Mesenchymal stem cell (in vitro differentiated cells and primary cell): ENCODE results near the gene YIF1B.

ENCODE experiments used
- DNase-seq: peaks from one replicate; pipeline ENCODE4 v3.0.0-alpha.2; 2013
- H2AFZ ChIP-seq: one replicate; pipeline ENCODE4 v1.6.1; 2013; ENCODE audit warnings: low read depth, mild to moderate bottlenecking, control low read depth, inconsistent platforms, low read length, moderate library complexity
- H2AK5ac ChIP-seq: 2 replicates; pipeline ENCODE4 v1.6.1; 2013; ENCODE audit warnings: low read length, moderate library complexity, mild to moderate bottlenecking, inconsistent platforms; ENCODE audit not compliant: severe bottlenecking
- H2BK120ac ChIP-seq: one replicate; pipeline ENCODE4 v1.6.1; 2013; ENCODE audit warnings: low read depth, mild to moderate bottlenecking, inconsistent platforms, low read length, moderate library complexity
- H2BK12ac ChIP-seq, 2 experiments: one replicate each; pipeline ENCODE4 v1.6.1; 2013; ENCODE audit warnings: inconsistent platforms in 2 of 2, low read length in 2 of 2, mild to moderate bottlenecking in 2 of 2, moderate library complexity in 2 of 2, control low read depth in 1 of 2
- H2BK15ac ChIP-seq: one replicate; pipeline ENCODE4 v1.6.1; 2013; ENCODE audit warnings: mild to moderate bottlenecking, low read depth, inconsistent platforms; ENCODE audit not compliant: poor library complexity, severe bottlenecking
- H2BK5ac ChIP-seq: 2 replicates; pipeline ENCODE4 v1.6.1; 2013; ENCODE audit warnings: low read depth, mild to moderate bottlenecking, low read length, control low read depth, inconsistent platforms; ENCODE audit not compliant: poor library complexity, severe bottlenecking
- H3K14ac ChIP-seq, 2 experiments: one replicate each; pipeline ENCODE4 v1.6.1; 2013; ENCODE audit warnings: inconsistent platforms in 2 of 2, low read length in 2 of 2, control low read depth in 1 of 2, mild to moderate bottlenecking in 1 of 2, moderate library complexity in 1 of 2
- H3K18ac ChIP-seq, 2 experiments: one replicate each; pipeline ENCODE4 v1.6.1; 2013; ENCODE audit warnings: inconsistent platforms in 2 of 2, low read length in 2 of 2, control low read depth in 1 of 2, low read depth in 1 of 2, mild to moderate bottlenecking in 1 of 2
- H3K23ac ChIP-seq, 2 experiments: one replicate each; pipeline ENCODE4 v1.6.1; 2013; ENCODE audit warnings: inconsistent platforms in 2 of 2, low read length in 2 of 2, mild to moderate bottlenecking in 2 of 2, moderate library complexity in 2 of 2, control low read depth in 1 of 2
- H3K27ac ChIP-seq: 2 replicates; pipeline ENCODE4 v1.5.1; 2013; ENCODE audit warnings: mild to moderate bottlenecking, moderate library complexity, low read length, control low read depth, inconsistent platforms; ENCODE audit not compliant: poor library complexity, severe bottlenecking
- H3K27me3 ChIP-seq, 2 experiments: 2 replicates each; pipeline versions ENCODE4 v1.6.1 to v1.7.0; 2013; ENCODE audit warnings: low read length in 2 of 2, mild to moderate bottlenecking in 2 of 2, moderate library complexity in 2 of 2, control low read depth in 1 of 2, inconsistent platforms in 1 of 2; ENCODE audit not compliant: control insufficient read depth in 1 of 2, insufficient read depth in 1 of 2
- H3K36me3 ChIP-seq, 2 experiments: 2 replicates each; pipeline versions ENCODE4 v1.6.1 to v1.7.0; 2013; ENCODE audit warnings: low read length in 2 of 2, control low read depth in 1 of 2, inconsistent platforms in 1 of 2, low read depth in 1 of 2, mild to moderate bottlenecking in 1 of 2; ENCODE audit not compliant: insufficient read depth in 2 of 2, control insufficient read depth in 1 of 2
- H3K4ac ChIP-seq, 2 experiments: one replicate each; pipeline ENCODE4 v1.6.1; 2013; ENCODE audit warnings: inconsistent platforms in 2 of 2, low read length in 2 of 2, mild to moderate bottlenecking in 2 of 2, moderate library complexity in 2 of 2, control low read depth in 1 of 2, low read depth in 1 of 2
- H3K4me1 ChIP-seq: 2 replicates; pipeline ENCODE4 v1.6.1; 2013; ENCODE audit warnings: low read depth, low read length, control low read depth; ENCODE audit not compliant: control insufficient read depth, insufficient read depth
- H3K4me2 ChIP-seq: 2 replicates; pipeline ENCODE4 v1.6.1; 2013; ENCODE audit warnings: low read length, mild to moderate bottlenecking, inconsistent platforms; ENCODE audit not compliant: poor library complexity, severe bottlenecking
- H3K4me3 ChIP-seq, 2 experiments: 2 replicates each; pipeline versions ENCODE4 v1.5.1 to v1.7.0; 2013; ENCODE audit warnings: low read length in 2 of 2, mild to moderate bottlenecking in 2 of 2, control low read depth in 1 of 2, low read depth in 1 of 2; ENCODE audit not compliant: insufficient read depth in 1 of 2
- H3K79me1 ChIP-seq: replicated peaks from 2 replicates; pipeline ENCODE4 v1.6.1; 2013; ENCODE audit warnings: mild to moderate bottlenecking, control low read depth, low read length, inconsistent platforms; ENCODE audit not compliant: poor library complexity, severe bottlenecking
- H3K9ac ChIP-seq: 2 replicates; pipeline ENCODE4 v1.7.0; 2013; ENCODE audit warnings: mild to moderate bottlenecking, low read length, moderate library complexity
- H3K9me3 ChIP-seq: 2 replicates; pipeline ENCODE4 v1.7.0; 2013; ENCODE audit warnings: mild to moderate bottlenecking, low read length; ENCODE audit not compliant: control insufficient read depth
- H4K8ac ChIP-seq: one replicate; pipeline ENCODE4 v1.6.1; 2013; ENCODE audit warnings: inconsistent platforms, mild to moderate bottlenecking, low read length, moderate library complexity
- H4K91ac ChIP-seq: one replicate; pipeline ENCODE4 v1.6.1; 2013; ENCODE audit warnings: mild to moderate bottlenecking, low read length, inconsistent platforms
- WGBS: methylation state at CpG from one replicate; pipeline ENCODE4 v1.1.7; 2013; ENCODE audit warnings: mixed read lengths; 5-methylcytosine and 5-hydroxymethylcytosine counted together

Gene YIF1B

GRCh38 chr19:38323291-38323690 lies 7.5 kb upstream of the YIF1B start:
- Histone ChIP-seq H2BK5ac (no peak overlapping the region), H3K4me1 (peaks cover 16% of the 10 kb centered on the region), H3K9ac (no peak overlapping the region), H3K9me3 (no peaks in the 10 kb centered on the region), H3K23ac (no peak overlapping the region), H3K4me2 (no peak overlapping the region), H2BK15ac (no peak overlapping the region), H2AK5ac (no peak overlapping the region), H3K79me1 (peaks cover 5% of the 10 kb centered on the region), H3K27ac (no peak overlapping the region), H4K91ac (no peak overlapping the region), H3K36me3 (peaks cover 5 to 30% of the 10 kb centered on the region in 2 experiments), H3K4ac (no peak overlapping the region), H2AFZ (no peak overlapping the region), H4K8ac (no peak overlapping the region), H3K4me3 (no peak overlapping the region), H3K27me3 (peaks cover 0 to 13% of the 10 kb centered on the region in 2 experiments), H2BK12ac (no peak overlapping the region), H3K18ac (no peak overlapping the region), H3K14ac (no peak overlapping the region), H2BK120ac (no peak overlapping the region)
- DNase-seq: no peak
- 78% methylated on average over 7 of the region's 7 CpGs for WGBS

GRCh38 chr19:38321646-38322196 lies 6.0 kb upstream of the YIF1B start:
- no peak overlapping the region for H2BK5ac ChIP-seq
- no peak overlapping the region for H3K4me2 ChIP-seq
- H3K9ac ChIP-seq: peak overlapping the region; percentile 51
- peaks cover 16% of the 10 kb centered on the region for H3K4me1 ChIP-seq
- H3K9me3 ChIP-seq: no peaks in the 10 kb centered on the region
- H3K23ac ChIP-seq: no peak overlapping the region
- no peak overlapping the region for H2BK15ac ChIP-seq
- H2AK5ac ChIP-seq: no peak overlapping the region
- H2AFZ ChIP-seq: no peak overlapping the region
- peaks cover 5% of the 10 kb centered on the region for H3K79me1 ChIP-seq
- no peak overlapping the region for H3K14ac ChIP-seq
- H4K8ac ChIP-seq: no peak overlapping the region
- no peak overlapping the region for H3K4me3 ChIP-seq
- WGBS: 73% methylated on average over 11 of the region's 11 CpGs
- no peak overlapping the region for H3K27ac ChIP-seq
- no peak overlapping the region for H2BK12ac ChIP-seq
- H3K18ac ChIP-seq: no peak overlapping the region
- H3K27me3 ChIP-seq: peaks cover 0 to 15% of the 10 kb centered on the region in 2 experiments
- H4K91ac ChIP-seq: no peak overlapping the region
- peaks cover 0 to 14% of the 10 kb centered on the region in 2 experiments for H3K36me3 ChIP-seq
- H2BK120ac ChIP-seq: no peak overlapping the region
- H3K4ac ChIP-seq: no peak overlapping the region
- peak; percentile 72 for DNase-seq

- no peaks in the 10 kb centered on the region for H3K9me3 ChIP-seq
- no peak overlapping the region for H2BK120ac ChIP-seq
- peak overlapping the region; percentile 78 for H3K9ac ChIP-seq
- H3K4me3 ChIP-seq: no peak overlapping the region
- no peak overlapping the region for H3K23ac ChIP-seq
- H3K4ac ChIP-seq: no peak overlapping the region
- H3K27ac ChIP-seq: no peak overlapping the region
- DNase-seq: no peak
- no peak overlapping the region for H2BK15ac ChIP-seq
- peaks cover 19% of the 10 kb centered on the region for H3K4me1 ChIP-seq
- H3K18ac ChIP-seq: no peak overlapping the region
- H2AK5ac ChIP-seq: no peak overlapping the region
- H3K14ac ChIP-seq: no peak overlapping the region
- peaks cover 5% of the 10 kb centered on the region for H3K79me1 ChIP-seq
- no peak overlapping the region for H2BK5ac ChIP-seq
- H4K91ac ChIP-seq: no peak overlapping the region
- 98% methylated on average over 3 of the region's 3 CpGs for WGBS
- no peak overlapping the region for H2BK12ac ChIP-seq
- H3K36me3 ChIP-seq: peaks cover 0 to 7% of the 10 kb centered on the region in 2 experiments
- H4K8ac ChIP-seq: no peak overlapping the region
- H3K27me3 ChIP-seq: peaks cover 0 to 15% of the 10 kb centered on the region in 2 experiments
- H2AFZ ChIP-seq: no peak overlapping the region
- no peak overlapping the region for H3K4me2 ChIP-seq
These were observed 5.2 kb upstream of the YIF1B start for GRCh38 chr19:38320969-38321339.

- Histone ChIP-seq H3K27ac (no peak within 1 kb of the TSS), H3K4me3 (peak within 1 kb of the TSS; percentile 68 to 81), H2BK12ac (peak within 1 kb of the TSS; percentile 38 to 60), H3K14ac (peak within 1 kb of the TSS in 1 of 2 experiments; percentile 97), H3K4me2 (peak within 1 kb of the TSS; percentile 88), H2BK15ac (peak within 1 kb of the TSS; percentile 73), H2BK5ac (no peak within 1 kb of the TSS), H3K9ac (peak within 1 kb of the TSS; percentile 78), H3K18ac (peak within 1 kb of the TSS; percentile 92 to 93), H3K4me1 (peaks cover 26% of the 10 kb centered on the region), H4K91ac (peak within 1 kb of the TSS; percentile 91), H2AK5ac (no peak within 1 kb of the TSS), H4K8ac (peak within 1 kb of the TSS; percentile 94), H2BK120ac (peak within 1 kb of the TSS; percentile 55), H2AFZ (peak within 1 kb of the TSS; percentile 7), H3K4ac (peak within 1 kb of the TSS; percentile 89 to 91), H3K23ac (peak within 1 kb of the TSS in 1 of 2 experiments; percentile 75), H3K9me3 (no peaks in the 10 kb centered on the region), H3K79me1 (peaks cover 9% of the 10 kb centered on the region), H3K27me3 (peaks cover 0 to 15% of the 10 kb centered on the region in 2 experiments), H3K36me3 (peaks cover 0 to 3% of the 10 kb centered on the region in 2 experiments)
- 8% methylated on average over 51 of the region's 76 CpGs for WGBS
- peak; percentile 32 for DNase-seq
These were observed 3.9 kb upstream of the YIF1B start, which contains the start of gene KCNK6 for GRCh38 chr19:38319421-38320258. KCNK6 (plus strand) TSS chr19:38319845; CDS start chr19:38319951, 106 bp downstream.
